Activated CD8-positive, alpha-beta memory T cell treated with anti-CD3 and anti-CD28 coated beads, Interleukin-2, amount 50 U/mL, for 4 hours (primary cell): ENCODE results near the gene LRRC8B.
"Not testable (repeated sequence)": the region's sequence is repeated elsewhere in the genome, so short reads cannot be mapped to it uniquely, and the experiment has no call there.

Source experiments
- DNase-seq: peaks from one replicate; pipeline ENCODE4 v3.0.0-alpha.2; 2020

The LRRC8B gene

GRCh38 chr1:89609781-89610456, 85.3 kb downstream of the LRRC8B start:
- DNase-seq: peak; percentile 34

- peak; percentile 40 for DNase-seq
These were observed 85.9 kb downstream of the LRRC8B start for GRCh38 chr1:89610457-89611011.

GRCh38 chr1:89611721-89612120, 87.1 kb downstream of the LRRC8B start:
- no peak for DNase-seq

- no peak for DNase-seq
These were observed 89.3 kb downstream of the LRRC8B start for GRCh38 chr1:89613928-89614327.

GRCh38 chr1:89615676-89616598, 91.3 kb downstream of the LRRC8B start:
- DNase-seq: no peak

- no peak for DNase-seq
These were observed 92.4 kb downstream of the LRRC8B start for GRCh38 chr1:89616844-89617627.

- no peak for DNase-seq
These were observed 96.0 kb downstream of the LRRC8B start for GRCh38 chr1:89620664-89621063.

GRCh38 chr1:89622895-89623294, 98.3 kb downstream of the LRRC8B start:
- DNase-seq: no peak

- DNase-seq: no peak
These were observed 99.7 kb downstream of the LRRC8B start for GRCh38 chr1:89624314-89624713.

GRCh38 chr1:89624715-89625323, 100.2 kb downstream of the LRRC8B start:
- DNase-seq: no peak

- no peak for DNase-seq
These were observed 103.0 kb downstream of the LRRC8B start for GRCh38 chr1:89627596-89627962.

- no peak for DNase-seq
These were observed 104.5 kb downstream of the LRRC8B start for GRCh38 chr1:89629146-89629545.

GRCh38 chr1:89629600-89629999, 105.0 kb downstream of the LRRC8B start:
- DNase-seq: not testable (repeated sequence)

GRCh38 chr1:89630048-89630447, 105.4 kb downstream of the LRRC8B start:
- no peak for DNase-seq

GRCh38 chr1:89631816-89632656, 107.4 kb downstream of the LRRC8B start:
- DNase-seq: no peak

- DNase-seq: peak; percentile 90
These were observed 108.1 kb downstream of the LRRC8B start, which contains the start of gene LRRC8C for GRCh38 chr1:89632657-89633247. Gene LRRC8C (plus strand): TSS chr1:89633120. CDS start chr1:89686474, 53,354 bp downstream.

- peak; percentile 55 for DNase-seq
These were observed 108.7 kb downstream of the LRRC8B start for GRCh38 chr1:89633248-89633799.

GRCh38 chr1:89633800-89634625, 109.4 kb downstream of the LRRC8B start:
- DNase-seq: peak; percentile 29
